Measurements from ENCODE around the gene WDR64.
"Not testable (repeated sequence)": the region's sequence is repeated elsewhere in the genome, so short reads cannot be mapped to it uniquely, and the experiment has no call there.

Gene WDR64

GRCh38 chr1:241800640-241801039 is 148.6 kb downstream of the WDR64 start:
- DNase-seq (ENCODE audit: low read depth), result no peak

- no peak for DNase-seq (ENCODE audit: low read depth)
Measured at GRCh38 chr1:241802863-241803262, 150.8 kb downstream of the WDR64 start.

DNA sequence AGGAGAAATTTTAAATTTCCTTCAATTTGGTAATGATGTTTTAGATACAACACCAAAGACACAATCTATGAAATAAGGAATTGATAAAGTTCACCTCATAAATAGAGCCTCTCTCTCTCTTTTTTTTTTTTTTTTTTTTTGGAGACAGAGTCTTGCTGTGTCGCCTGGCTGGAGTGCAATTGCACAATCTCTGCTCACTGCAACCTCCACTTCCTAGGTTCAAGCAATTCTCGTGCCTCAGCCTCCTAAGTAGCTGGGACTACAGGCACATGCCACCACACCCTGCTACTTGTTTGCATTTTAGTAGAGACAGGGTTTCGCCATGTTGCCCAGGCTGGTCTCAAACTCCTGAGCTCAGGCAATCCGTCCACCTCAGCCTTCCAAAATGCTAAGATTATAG is 152.6 kb downstream of the WDR64 start:
- not testable (repeated sequence) for DNase-seq (ENCODE audit: low read depth)

- DNase-seq (ENCODE audit: low read depth), result no peak
Measured at GRCh38 chr1:241808265-241808664, 156.2 kb downstream of the WDR64 start.

- DNase-seq (ENCODE audit: low read depth), result no peak
Measured at GRCh38 chr1:241810769-241811405, 158.8 kb downstream of the WDR64 start.

DNA sequence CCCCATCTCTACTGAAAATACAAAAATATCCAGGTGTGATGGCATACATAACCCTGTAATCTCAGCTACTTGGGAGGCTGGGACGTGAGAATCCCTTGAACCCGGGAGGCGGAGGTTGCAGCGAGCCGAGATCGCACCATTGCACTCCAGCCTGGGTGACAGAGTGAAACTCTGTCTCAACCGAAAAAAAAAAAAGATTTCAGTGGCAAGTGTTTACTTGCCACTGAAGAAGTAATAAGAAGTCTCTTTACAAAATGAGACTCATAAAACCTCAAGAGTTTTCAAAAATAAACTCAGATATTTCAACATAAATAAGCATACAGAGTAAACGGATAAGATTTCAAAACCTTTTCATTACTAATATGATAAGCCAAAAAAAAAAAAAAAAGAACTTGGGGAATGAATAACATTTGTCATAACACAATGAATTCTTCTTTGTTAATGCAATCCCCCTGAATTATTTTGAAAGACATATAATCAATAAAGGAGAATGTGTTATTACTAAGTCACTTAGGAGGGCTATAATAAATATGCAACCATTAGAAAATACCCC is 161.8 kb downstream of the WDR64 start:
- DNase-seq (ENCODE audit: low read depth), result no peak

- no peak for DNase-seq (ENCODE audit: low read depth)
Measured at GRCh38 chr1:241816008-241816407, 163.9 kb downstream of the WDR64 start.

- DNase-seq (ENCODE audit: low read depth), result no peak
Measured at GRCh38 chr1:241817331-241817792, 165.3 kb downstream of the WDR64 start.

GRCh38 chr1:241817956-241818612 is 166.0 kb downstream of the WDR64 start:
- no peak for DNase-seq (ENCODE audit: low read depth)

DNA sequence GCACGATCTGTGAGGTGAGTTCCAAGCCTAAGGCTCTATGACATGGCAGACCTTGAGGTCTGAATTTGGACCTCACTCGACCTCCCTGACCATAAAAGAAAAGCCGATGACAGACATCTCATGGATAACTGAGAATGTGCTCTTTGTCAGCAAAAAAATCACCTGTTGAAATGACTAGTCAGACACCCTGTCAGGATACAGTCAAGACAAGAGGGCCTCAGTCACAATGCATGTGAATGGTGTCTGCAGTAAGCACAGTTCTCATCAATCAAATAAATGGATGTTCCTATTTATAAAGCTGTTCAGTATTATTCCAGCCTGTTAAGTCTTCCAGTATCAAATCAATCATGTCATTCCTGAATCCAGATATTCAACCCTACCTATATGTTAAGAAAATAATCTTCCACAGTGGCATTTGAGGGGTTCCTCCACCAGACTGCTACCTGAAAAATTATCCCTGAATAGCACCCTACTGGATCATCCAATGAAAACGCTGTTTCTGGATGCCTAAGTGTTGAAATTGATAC is 167.3 kb downstream of the WDR64 start:
- no peak for DNase-seq (ENCODE audit: low read depth)

GRCh38 chr1:241821363-241821762 is 169.3 kb downstream of the WDR64 start:
- no peak for DNase-seq (ENCODE audit: low read depth)

DNA sequence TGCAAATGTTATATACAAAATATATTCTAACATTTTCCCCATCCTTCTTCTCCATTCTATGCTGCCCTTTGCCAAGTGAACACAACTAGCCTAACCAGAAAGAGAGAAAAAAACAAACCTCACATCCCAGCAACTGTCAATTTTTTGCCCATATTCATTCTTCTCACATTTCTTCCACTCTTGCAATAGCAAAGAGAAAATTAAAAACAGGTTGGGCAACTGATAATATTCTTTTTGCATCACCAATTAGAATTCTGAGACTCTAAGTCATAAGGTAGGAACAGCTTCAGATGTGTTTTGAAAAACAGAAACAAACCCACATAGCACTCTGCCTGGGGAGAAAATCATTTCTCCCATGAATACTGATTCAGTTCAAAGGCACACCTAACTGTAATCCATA is 170.8 kb downstream of the WDR64 start:
- no peak for DNase-seq (ENCODE audit: low read depth)

DNA sequence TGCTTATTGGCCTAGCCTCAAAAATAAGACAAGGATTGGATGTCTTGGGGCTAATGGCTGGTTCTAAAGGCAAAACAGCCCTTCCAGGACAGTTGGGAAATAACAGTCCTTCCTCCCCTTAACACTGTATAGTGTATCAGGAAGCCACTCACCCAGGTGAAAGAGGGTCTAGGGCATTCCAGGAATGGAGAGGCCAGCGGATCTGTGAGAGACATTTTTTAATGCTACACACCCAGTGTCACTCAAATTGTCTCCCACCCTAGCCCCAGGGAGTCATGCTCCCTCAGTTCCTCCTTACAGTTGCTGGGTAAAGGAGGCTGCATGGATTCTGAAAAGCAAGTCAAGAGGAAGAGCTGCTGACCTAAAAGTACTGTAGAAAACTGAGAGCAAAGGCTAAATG is 171.8 kb downstream of the WDR64 start:
- no peak for DNase-seq (ENCODE audit: low read depth)

DNA sequence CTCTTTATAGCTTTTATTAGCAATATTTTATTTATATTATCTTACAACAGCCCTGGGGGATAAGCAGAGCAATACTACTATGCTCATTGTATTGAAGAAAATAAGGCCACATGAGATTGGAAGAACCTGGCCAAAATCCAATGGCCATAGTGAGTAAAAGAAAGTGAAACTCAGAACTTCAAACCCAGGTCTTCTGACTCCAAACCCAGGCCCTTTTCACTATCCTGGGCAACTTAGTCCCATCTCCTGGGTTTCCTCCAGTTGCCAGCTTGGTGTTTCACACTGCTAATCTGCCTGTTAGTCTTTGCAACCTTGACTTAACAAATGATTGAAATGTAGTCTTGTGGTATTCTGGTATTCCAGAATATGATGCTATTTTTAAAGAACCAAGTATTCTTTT is 173.5 kb downstream of the WDR64 start:
- DNase-seq (ENCODE audit: low read depth), result no peak

DNA sequence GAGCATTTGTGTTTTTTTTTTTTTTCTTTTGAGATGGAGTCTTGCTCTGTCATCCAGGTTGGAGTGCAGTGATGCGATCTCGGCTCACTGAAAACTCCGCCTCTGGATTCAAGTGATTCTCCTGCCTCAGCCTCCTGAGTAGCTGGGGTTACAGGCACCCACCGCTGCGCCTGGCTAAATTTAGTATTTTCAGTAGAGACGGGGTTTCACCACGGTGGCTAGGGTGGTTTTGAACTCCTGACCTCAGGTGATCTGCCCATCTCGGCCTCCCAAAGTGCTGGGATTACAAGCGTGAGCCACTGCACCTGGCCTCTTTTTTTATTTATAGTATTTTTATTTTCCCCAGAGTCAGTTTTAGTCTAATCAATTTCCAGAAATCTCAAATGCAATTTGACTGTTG is 174.5 kb downstream of the WDR64 start:
- not testable (repeated sequence) for DNase-seq (ENCODE audit: low read depth)

- DNase-seq (ENCODE audit: low read depth), result no peak
Measured at GRCh38 chr1:241827264-241827663, 175.2 kb downstream of the WDR64 start.

DNA sequence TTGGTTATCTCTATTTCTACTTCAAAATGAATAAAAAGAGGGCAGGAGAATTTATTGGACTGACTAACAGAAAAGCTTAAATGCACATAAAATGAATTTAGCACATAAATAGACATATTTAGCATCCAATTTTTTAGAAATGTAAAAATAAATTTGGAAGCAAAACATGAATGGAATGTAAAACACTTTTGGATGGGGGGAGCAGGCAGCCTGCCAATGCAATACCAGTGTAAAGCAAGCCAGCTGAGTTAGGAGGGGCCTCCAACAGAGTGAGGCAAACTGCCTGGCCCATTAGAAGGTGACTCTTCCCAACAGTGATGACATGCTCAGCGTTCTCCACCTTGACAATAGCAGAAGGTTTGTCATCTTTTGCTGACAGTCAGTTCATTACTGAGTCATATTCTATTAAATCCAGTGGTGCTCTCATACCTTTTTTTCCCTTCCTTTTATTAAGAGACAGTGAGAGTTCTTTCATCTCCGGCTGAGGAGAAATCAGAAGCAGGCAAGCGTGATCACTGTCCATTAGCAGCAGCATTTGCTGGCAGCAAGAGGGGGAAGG is 176.5 kb downstream of the WDR64 start:
- DNase-seq (ENCODE audit: low read depth), result no peak

DNA sequence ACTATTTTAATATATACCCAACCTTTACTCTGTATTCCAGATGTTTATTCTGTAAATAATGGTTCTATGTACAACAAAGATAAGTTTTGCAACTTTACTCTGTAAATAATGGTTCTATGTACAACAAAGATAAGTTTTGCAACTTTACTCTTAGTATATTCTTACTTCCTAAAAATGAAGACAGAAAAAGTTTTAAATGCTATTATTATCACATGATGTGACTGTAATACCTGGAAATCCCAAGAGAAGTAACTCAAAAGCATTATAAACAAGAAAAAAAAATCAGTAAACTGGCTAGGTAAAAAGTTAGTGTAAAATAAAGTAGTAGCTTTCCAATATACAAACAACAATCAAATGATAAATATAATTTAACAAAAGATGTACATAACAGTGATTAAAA is 177.4 kb downstream of the WDR64 start:
- no peak for DNase-seq (ENCODE audit: low read depth)

GRCh38 chr1:241834733-241835377 is 182.8 kb downstream of the WDR64 start:
- no peak for DNase-seq (ENCODE audit: low read depth)

- DNase-seq (ENCODE audit: low read depth), result no peak
Measured at GRCh38 chr1:241836941-241837340, 184.9 kb downstream of the WDR64 start.

DNA sequence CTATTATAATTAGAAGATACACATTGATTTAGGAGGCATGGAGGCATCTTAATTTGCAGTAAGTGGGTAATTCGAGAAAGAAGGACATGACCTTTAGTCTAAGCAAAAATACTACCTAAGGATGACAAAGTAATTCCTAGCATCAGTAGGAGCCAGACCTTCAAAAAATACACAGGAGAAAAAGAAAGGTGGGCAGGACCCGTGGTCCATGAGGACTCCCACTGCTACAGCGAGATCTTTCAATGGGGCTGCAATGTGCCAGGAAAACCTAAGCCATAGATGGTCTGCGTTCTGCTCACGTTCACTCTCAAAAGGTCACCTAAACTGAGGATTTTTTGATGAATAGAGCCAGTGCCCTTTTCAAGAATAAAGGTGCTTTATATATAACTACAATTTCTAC is 185.3 kb downstream of the WDR64 start:
- DNase-seq (ENCODE audit: low read depth), result no peak

GRCh38 chr1:241837901-241838300 is 185.8 kb downstream of the WDR64 start:
- no peak for DNase-seq (ENCODE audit: low read depth)

- DNase-seq (ENCODE audit: low read depth), result no peak
Measured at GRCh38 chr1:241838897-241839296, 186.8 kb downstream of the WDR64 start.

Data from stimulated activated CD8-positive, alpha-beta memory T cell treated with anti-CD3 and anti-CD28 coated beads, Interleukin-7, amount 100 ng/mL, for 24 hours (primary cell).